SKM-1 (cell line): ENCODE results near the gene CMTM2.
"Not testable (repeated sequence)": the region's sequence is repeated elsewhere in the genome, so short reads cannot be mapped to it uniquely, and the experiment has no call there.

Source experiments
- DNase-seq: peaks from one replicate; lab custom pipeline; 2025; ENCODE audit not compliant: unreplicated experiment; lab: John Stamatoyannopoulos, UW

CMTM2 gene

GRCh38 chr16:66581246-66581952 is 2.1 kb downstream of the CMTM2 start:
- no peak for DNase-seq

DNA sequence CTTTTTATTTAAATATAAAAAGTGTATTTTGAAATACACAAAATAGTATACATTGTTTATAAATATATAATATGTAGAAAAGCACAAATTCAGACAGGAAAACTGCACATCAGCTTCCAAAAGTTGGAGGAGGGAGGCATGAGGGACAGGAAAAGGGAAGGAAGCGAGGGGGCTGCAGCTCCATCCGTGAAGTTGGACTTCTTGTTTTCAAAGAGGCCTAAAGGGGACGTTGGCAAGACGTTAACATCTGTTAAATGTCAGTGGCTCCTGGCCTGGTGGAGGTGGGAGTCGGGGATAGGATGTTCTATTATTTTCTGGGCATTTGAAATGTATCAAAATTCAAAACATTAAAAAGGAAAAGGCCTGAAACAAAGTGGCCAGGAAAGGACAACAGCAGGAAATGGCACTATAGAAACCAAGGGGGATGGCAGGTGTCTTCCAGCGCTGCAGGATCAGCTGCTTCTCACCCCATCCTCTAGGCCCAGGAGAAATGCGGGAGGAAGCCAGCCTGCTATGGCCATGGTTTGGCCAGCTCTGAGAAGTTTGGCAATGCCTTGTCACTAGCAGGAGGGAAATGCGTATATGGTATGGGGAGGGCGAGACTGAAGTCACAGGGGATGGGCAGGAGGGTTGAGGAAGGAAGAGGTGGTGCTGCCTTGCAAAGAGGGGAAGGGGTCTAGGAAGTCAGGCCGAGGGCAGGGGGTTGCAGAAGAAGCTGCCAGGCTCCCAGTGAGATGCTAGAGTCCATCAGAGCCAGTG is 6.4 kb downstream of the CMTM2 start:
- peak; percentile 59 for DNase-seq

- DNase-seq: no peak
These were observed 8.8 kb downstream of the CMTM2 start for GRCh38 chr16:66587881-66588600.

DNA sequence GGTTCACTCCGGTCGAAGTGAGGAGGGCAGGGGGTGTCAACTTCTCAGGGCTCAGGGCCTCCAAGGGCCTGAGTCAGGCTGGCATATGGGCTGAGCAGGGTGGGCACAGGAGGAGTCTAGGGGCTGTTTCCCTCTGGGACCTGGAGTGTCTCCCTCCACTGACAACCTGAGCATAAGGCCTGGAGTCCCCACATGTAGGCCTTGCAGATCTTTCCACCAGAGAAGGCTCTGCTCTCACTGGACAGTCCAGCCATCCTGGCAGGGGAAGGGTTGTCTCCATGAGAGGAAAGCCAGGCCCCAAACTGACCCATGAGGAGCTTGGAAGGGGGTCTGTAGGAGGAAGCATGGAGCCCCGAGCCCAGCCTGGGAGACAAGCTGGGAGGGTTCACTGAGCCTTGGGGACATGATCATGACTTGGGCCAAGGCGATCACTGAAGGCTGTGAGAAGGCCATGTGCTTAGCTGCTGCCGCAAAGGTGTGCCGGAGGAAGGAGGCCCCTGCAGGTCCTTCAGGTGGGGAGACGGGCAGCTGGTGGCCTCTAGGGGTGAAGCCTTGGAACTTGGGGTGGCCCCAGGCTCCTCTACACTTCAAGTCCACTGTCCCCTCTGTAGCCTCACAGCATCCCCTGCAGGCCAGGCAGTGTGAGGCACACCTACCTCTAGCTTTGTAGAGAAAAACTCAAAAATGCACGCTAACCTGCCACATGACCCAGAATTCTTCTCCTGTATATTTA is 9.9 kb downstream of the CMTM2 start:
- peak; percentile 36 for DNase-seq

DNA sequence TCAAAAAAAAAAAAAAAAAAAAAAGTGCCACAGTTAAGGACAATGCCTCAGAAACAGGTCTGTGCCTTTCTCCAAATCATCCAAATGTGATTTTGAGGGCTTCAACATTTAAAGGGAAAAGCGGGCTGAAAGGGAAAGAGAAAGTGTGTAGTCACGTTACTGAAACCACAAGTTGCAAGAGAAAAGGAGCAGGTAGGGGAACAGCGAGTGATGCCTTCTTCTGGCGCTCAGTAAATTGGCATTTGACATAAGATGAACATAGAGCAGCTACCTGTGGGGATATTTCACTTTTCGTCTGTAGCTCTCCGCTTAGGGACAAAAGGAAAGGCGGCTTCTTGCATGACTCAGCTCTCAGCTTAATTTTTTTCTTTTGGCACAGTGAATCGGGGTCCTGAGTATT is 11.1 kb downstream of the CMTM2 start:
- no peak for DNase-seq

- DNase-seq: no peak
These were observed 11.8 kb downstream of the CMTM2 start for GRCh38 chr16:66591018-66591417.

- DNase-seq: no peak
These were observed 13.0 kb downstream of the CMTM2 start for GRCh38 chr16:66592241-66592640.

- no peak for DNase-seq
These were observed 13.6 kb downstream of the CMTM2 start for GRCh38 chr16:66592814-66593213.

DNA sequence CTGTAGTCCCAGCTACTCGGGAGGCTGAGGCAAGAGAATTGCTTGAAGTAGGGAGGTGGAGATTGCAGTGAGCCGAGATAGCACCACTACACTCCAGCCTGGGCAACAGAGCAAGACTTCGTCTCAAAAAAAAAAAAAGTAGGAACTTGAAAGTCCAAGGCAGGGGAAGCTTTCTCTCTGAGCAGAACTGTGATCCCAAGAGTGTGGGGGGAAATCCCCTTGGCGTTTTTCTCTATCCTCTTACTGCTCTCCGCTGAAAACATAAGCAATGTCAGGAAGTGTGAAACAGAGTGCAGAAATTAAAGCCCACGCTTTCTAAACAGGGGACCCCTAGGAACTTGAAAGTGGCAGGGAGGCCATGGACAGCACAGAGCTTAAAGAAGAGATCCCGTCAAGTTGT is 15.5 kb downstream of the CMTM2 start:
- no peak for DNase-seq

DNA sequence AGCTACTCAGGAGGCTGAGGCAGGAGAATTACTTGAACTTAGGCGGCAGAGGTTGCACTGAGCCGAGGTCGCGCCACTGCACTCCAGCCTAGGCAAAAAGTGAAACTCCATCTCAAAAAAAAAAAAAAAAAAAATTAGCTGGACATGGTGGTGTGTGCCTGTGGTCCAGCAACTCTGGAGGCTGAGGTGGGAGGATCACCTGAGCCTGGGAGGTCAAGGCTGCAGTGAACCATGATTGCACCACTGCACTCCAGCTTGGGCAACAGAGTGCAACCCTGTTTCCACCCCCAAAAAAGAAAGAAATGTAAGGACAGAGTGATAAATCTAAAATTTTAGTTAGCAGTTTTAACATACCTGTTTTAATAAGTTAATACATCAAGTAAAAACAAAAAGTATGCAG is 17.3 kb downstream of the CMTM2 start:
- not testable (repeated sequence) for DNase-seq

DNA sequence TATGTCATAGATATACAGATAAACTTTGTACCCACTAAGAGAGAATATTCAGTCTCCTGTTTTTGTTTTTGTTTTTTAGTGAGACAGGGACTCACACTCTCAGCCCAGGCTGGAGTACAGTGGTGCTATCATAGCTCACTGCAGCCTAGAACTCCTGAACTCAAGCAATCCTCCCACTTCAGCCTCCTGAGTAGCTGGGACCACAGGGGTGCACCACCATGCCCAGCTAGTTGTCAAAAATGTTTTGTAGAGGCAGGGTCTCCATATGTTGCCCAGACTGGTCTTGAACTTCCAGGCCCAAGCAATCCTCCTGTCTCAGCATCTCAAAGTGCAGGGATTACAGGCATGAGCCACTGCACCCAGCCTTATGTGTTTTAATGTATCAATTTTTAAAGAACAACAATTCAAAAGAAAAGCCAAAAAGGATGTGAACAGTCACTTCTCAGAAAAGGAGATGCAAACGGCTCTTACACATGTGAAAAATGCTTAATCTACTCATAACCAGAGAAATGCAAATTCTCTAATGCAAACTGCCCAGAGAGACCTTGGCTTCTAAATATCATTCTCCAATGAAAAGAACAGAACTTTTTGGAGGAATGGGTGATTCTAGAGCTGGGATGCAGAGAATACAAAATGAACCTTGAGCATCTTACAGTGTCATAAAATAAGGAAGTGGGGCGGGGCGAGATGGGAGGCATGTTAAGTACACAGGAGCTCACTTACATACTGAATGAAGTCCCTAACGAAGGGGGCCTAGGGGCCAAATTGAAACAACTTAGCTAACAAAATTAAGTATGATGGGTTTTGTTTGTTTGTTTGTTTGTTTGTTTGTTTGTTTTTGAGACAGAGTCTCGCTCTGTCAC is 18.0 kb downstream of the CMTM2 start:
- DNase-seq: no peak

- no peak for DNase-seq
These were observed 18.8 kb downstream of the CMTM2 start for GRCh38 chr16:66598111-66598510.

DNA sequence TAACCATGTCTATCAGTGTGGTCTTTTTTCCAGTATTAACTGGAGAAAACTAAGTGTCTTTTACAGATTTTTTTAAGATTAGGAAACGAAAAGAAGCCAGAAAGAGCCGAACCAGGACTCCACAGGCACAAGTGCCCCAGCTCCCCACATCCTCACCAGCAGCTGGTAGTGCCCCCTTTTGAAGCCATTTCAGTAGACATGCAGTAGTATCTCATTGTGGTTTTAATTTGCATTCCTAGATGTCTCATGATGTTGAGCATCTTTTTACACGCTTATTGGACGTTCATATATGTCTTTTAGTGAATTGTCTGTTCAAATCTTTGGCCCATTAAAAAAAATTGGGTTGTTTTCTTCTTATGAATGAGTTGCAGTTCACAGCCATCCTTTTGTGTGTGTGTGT is 20.5 kb downstream of the CMTM2 start:
- DNase-seq: no peak

GRCh38 chr16:66600477-66600876 is 21.2 kb downstream of the CMTM2 start:
- no peak for DNase-seq

GRCh38 chr16:66601471-66601870 is 22.2 kb downstream of the CMTM2 start:
- DNase-seq: no peak

GRCh38 chr16:66603537-66604375 is 24.5 kb downstream of the CMTM2 start:
- peak; percentile 74 for DNase-seq

- peak; percentile 35 for DNase-seq
These were observed 25.3 kb downstream of the CMTM2 start, which contains the start of gene CMTM3 for GRCh38 chr16:66604376-66605176. Gene CMTM3 (plus strand): TSS chr16:66604704. CDS start chr16:66604806, 102 bp downstream.

- DNase-seq: no peak
These were observed 26.1 kb downstream of the CMTM2 start for GRCh38 chr16:66605177-66605978.
